Left cardiac atrium (tissue), 4 donors: Measurements from ENCODE around the gene SPAG16. TPM values are rescaled to one million over a fixed set of nuclear protein-coding genes. Genes with fewer than 3 reads are reported as not detected.

Source experiments
- ATAC-seq, 2 donors: fragments of 200-7000 bp; cut with Tn5 transposase; one replicate each; pipeline ENCODE4 v1.9.1; 2020; ENCODE audit warnings: mild to moderate bottlenecking in 2 of 2, moderate library complexity in 2 of 2
- DNase-seq: peaks from one replicate; pipeline ENCODE4 v3.0.0-alpha.2; 2020
- intact Hi-C, 2 donors: fragments of 100-400 bp; cut with DNase I; formaldehyde crosslinking; loops; one replicate each; pipeline versions ENCODE4 v1.14.1 to v1.15.1; 2022 to 2023
- long read RNA-seq: library from polyadenylated mRNA; unstranded; transcript quantifications from one replicate; pipeline ENCODE4 v2.0.0, GENCODE V29; 2021
- total RNA-seq, 2 donors: library from RNA; stranded (reverse); fragmentation: NEBNext Ultra II Directional; extraction: Animal tissue kit (Norgen Biotek cat#: 25700); gene quantifications; one replicate each; pipeline ENCODE4 v1.2.1, GENCODE V29; 2021
- donor health status: DM: no; HTN: yes; CAD: no.
- donor health status: DM: no; HTN: yes; CAD: no; lungs with severe emphysema.
- donor health status: DM: yes; HTN: yes; CAD: no.
- donor health status: Dilated cardiomyopathy.

Gene SPAG16
- 10 to 100 TPM; 16.8 to 18.6 TPM for total RNA-seq
- long read RNA-seq, transcript SPAG16-207 (5 exons, 1,250 nt): major isoform, 12 of 13 reads
- long read RNA-seq, partial matches to known transcripts: 0 of 13 reads
- long read RNA-seq, other reads (novel, unspliced or antisense): 1 of 13 reads

- intact Hi-C loops: no loop called here
- ATAC-seq (peak; percentile 99 to 100), DNase-seq (peak; percentile 96)
Observed at GRCh38 chr2:213284105-213285090, at the start of gene SPAG16. Gene SPAG16 (plus strand): TSS chr2:213284464.

GRCh38 chr2:213234641-213235040 lies 49.6 kb upstream of the SPAG16 start:
- no peak for DNase-seq
- intact Hi-C loops: no loop called here
- ATAC-seq: no peak

GRCh38 chr2:213235741-213236140 lies 48.5 kb upstream of the SPAG16 start:
- intact Hi-C loops: no loop called here
- DNase-seq (no peak), ATAC-seq (no peak)

GRCh38 chr2:213237251-213237650 lies 47.0 kb upstream of the SPAG16 start:
- intact Hi-C loops: no loop called here
- ATAC-seq: no peak
- no peak for DNase-seq

- no peak for ATAC-seq
- intact Hi-C loops: no loop called here
- no peak for DNase-seq
Observed at GRCh38 chr2:213237787-213238186, 46.5 kb upstream of the SPAG16 start.

GRCh38 chr2:213238753-213239495 lies 45.3 kb upstream of the SPAG16 start:
- DNase-seq: peak; percentile 27
- intact Hi-C loops: no loop called here
- ATAC-seq: peak in 1 of 2 donors; percentile 38

GRCh38 chr2:213241817-213242216 lies 42.4 kb upstream of the SPAG16 start:
- no peak for DNase-seq
- ATAC-seq: no peak
- intact Hi-C loops: no loop called here

GRCh38 chr2:213242653-213243052 lies 41.6 kb upstream of the SPAG16 start:
- intact Hi-C loops: no loop called here
- ATAC-seq: no peak
- DNase-seq: no peak

GRCh38 chr2:213243189-213244044 lies 40.8 kb upstream of the SPAG16 start:
- intact Hi-C loops: no loop called here
- DNase-seq: no peak
- ATAC-seq: no peak

GRCh38 chr2:213246497-213247281 lies 37.6 kb upstream of the SPAG16 start:
- intact Hi-C loops: no loop called here
- DNase-seq (no peak), ATAC-seq (no peak)

- ATAC-seq: no peak
- intact Hi-C loops: no loop called here
- DNase-seq: no peak
Observed at GRCh38 chr2:213247566-213247965, 36.7 kb upstream of the SPAG16 start.

- intact Hi-C loops: no loop called here
- no peak for DNase-seq
- ATAC-seq: no peak
Observed at GRCh38 chr2:213248637-213249036, 35.6 kb upstream of the SPAG16 start.

GRCh38 chr2:213249502-213249901 lies 34.8 kb upstream of the SPAG16 start:
- ATAC-seq: no peak
- intact Hi-C loops: no loop called here
- no peak for DNase-seq

- no peak for DNase-seq
- intact Hi-C loops: no loop called here
- ATAC-seq: peak; percentile 62 to 67
Observed at GRCh38 chr2:213251618-213252017, 32.6 kb upstream of the SPAG16 start.

- ATAC-seq: no peak
- intact Hi-C loops: no loop called here
- DNase-seq: no peak
Observed at GRCh38 chr2:213252206-213252605, 32.1 kb upstream of the SPAG16 start.

- ATAC-seq: no peak
- no peak for DNase-seq
- intact Hi-C loops: no loop called here
Observed at GRCh38 chr2:213253162-213253561, 31.1 kb upstream of the SPAG16 start.

GRCh38 chr2:213259266-213259665 lies 25.0 kb upstream of the SPAG16 start:
- DNase-seq: no peak
- ATAC-seq: no peak
- intact Hi-C loops: no loop called here

- DNase-seq: no peak
- intact Hi-C loops: no loop called here
- no peak for ATAC-seq
Observed at GRCh38 chr2:213261237-213261636, 23.0 kb upstream of the SPAG16 start.
